RWPE1 (cell line): ENCODE data around the gene KCNA4.
"Not testable (repeated sequence)": the region's sequence is repeated elsewhere in the genome, so short reads cannot be mapped to it uniquely, and the experiment has no call there.

Source experiments
- CTCF ChIA-PET: fragments of 350-600 bp; sonication (Branson Sonifier 250); formaldehyde crosslinking; extraction: SDS; loops from one replicate; lab custom pipeline; 2021; lab: Yijun Ruan, JAX
- POLR2A ChIA-PET: fragments of 400-600 bp; formaldehyde crosslinking; extraction: SDS; loops from one replicate; lab custom pipeline; 2020; ENCODE audit warnings: antibody characterized with exemption; ENCODE audit not compliant: low non-redundant PET; lab: Yijun Ruan, JAX
- DNase-seq: peaks from one replicate; pipeline ENCODE4 v3.0.0; 2012; ENCODE audit warnings: low spot score
- H3K27ac ChIP-seq: fragments of 450-650 bp; 2 replicates; pipeline ENCODE4 v1.5.1; 2017
- CTCF ChIP-seq: fragments of 450-650 bp; conservative IDR thresholded peaks from 2 replicates; pipeline ENCODE4 v1.5.1; 2017; ENCODE audit warnings: low read depth, mild to moderate bottlenecking

KCNA4 gene

DNA sequence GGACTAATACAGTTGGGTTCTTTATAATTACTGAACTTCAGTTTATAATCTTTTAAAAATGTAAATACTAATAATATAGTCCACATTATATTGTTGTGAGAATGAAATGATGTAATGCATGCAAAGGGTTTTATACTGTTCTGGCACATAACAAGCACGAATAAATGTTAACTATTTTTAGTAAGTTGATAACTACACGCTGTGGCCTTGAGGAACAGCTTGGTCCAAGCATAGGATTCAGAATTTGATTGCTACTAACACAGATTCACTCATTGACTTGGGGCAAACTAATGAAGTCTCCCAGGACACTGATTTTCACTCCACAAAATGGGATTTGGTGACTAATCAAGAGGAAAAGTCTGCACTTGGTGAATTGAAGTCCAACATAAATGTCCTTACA is 38.3 kb downstream of the KCNA4 start:
- ChIA-PET POLR2A (no interaction called here), CTCF (no interaction called here)
- TF ChIP-seq CTCF, result no peak
- no peak for DNase-seq
- no peak overlapping the region for H3K27ac ChIP-seq

- POLR2A ChIA-PET, DNase-seq, H3K27ac ChIP-seq: not testable (repeated sequence)
- CTCF ChIA-PET, result interaction anchor here (0.6 kb wide), 1 partner anchor 372 kb away, joined by 3 read pairs; no protein-coding TSS in a partner anchor
Observed at GRCh38 chr11:29975580-29975979, 41.2 kb downstream of the KCNA4 start.

- DNase-seq, result no peak
- H3K27ac ChIP-seq, result no peak overlapping the region
- ChIA-PET POLR2A (no interaction called here), CTCF (no interaction called here)
- no peak for TF ChIP-seq CTCF
Observed at GRCh38 chr11:29963796-29964195, 53.0 kb downstream of the KCNA4 start.

- no peak for TF ChIP-seq CTCF
- CTCF ChIA-PET, result interaction anchor here (0.6 kb wide), 1 partner anchor 44 kb away, joined by 3 read pairs; no protein-coding TSS in a partner anchor
- no peak overlapping the region for H3K27ac ChIP-seq
- POLR2A ChIA-PET, result no interaction called here
- DNase-seq, result no peak
Observed at GRCh38 chr11:29963036-29963435, 53.8 kb downstream of the KCNA4 start.

- no peak; the same call in 1 of the 2 replicates for TF ChIP-seq CTCF
- no peak overlapping the region for H3K27ac ChIP-seq
- no peak for DNase-seq
- ChIA-PET CTCF (interaction anchor here (0.6 kb wide), 2 partner anchors 45 to 385 kb away, joined by 3 read pairs; no protein-coding TSS in a partner anchor), POLR2A (no interaction called here)
Observed at GRCh38 chr11:29962243-29962642, 54.6 kb downstream of the KCNA4 start.
